ENCODE data around the gene SHE.

The SHE gene

DNA sequence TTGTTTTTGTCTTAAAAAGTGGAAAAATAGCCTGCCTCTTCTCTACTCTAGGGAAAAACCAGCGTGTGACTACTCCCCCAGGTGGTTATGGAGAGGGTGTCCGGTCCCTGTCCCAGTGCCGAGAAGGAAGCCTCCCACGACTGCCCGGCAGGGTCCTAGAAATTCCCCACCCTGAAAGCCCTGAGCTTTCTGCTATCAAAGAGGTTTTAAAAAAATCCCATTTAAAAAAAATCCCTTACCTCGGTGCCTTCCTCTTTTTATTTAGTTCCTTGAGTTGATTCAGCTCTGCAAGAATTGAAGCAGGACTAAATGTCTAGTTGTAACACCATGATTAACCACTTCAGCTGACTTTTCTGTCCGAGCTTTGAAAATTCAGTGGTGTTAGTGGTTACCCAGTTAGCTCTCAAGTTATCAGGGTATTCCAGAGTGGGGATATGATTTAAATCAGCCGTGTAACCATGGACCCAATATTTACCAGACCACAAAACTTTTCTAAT, 35.2 kb downstream of the SHE start:
- Histone ChIP-seq H3K4me2 (ENCODE audit: low read depth, low read length) (no peak overlapping the region), H3K27ac (ENCODE audit: low read length) (no peak overlapping the region), H3K9me2 (replicated peaks; ENCODE audit: insufficient read depth, low read length) (no peaks in the 10 kb centered on the region), H3K36me3 (replicated peaks; ENCODE audit: insufficient read depth, low read length) (no peaks in the 10 kb centered on the region; the same call in 1 of the 2 replicates), H3K27me3 (replicated peaks; ENCODE audit: insufficient read depth, low read length) (no peaks in the 10 kb centered on the region), H3K4me1 (ENCODE audit: low read length) (peaks cover 8% of the 10 kb centered on the region; the same call in 1 of the 2 replicates), H3K4me3 (ENCODE audit: low read length) (no peak overlapping the region), H3K79me2 (ENCODE audit: low read length) (no peaks in the 10 kb centered on the region), H3K9me3 (replicated peaks; ENCODE audit: insufficient read depth, low read length) (no peaks in the 10 kb centered on the region), H2AFZ (ENCODE audit: low read length) (no peak overlapping the region), H3F3A (ENCODE audit: insufficient read depth, low read length) (peaks cover 35% of the 10 kb centered on the region), H4K20me1 (ENCODE audit: insufficient read depth, low read length) (no peaks in the 10 kb centered on the region), H3K9ac (ENCODE audit: low read length) (no peak overlapping the region)
- no peak for DNase-seq
- no peak for TF ChIP-seq EZH2 (optimal IDR thresholded peaks at IDR 0.05; ENCODE audit: low read depth, low read length)
- TF ChIP-seq CTCF (IDR thresholded peaks at IDR 0.05; ENCODE audit: low read length): no peak
- TF ChIP-seq EZH2phosphoT487 (IDR thresholded peaks at IDR 0.05; ENCODE audit: low read length): no peak

- DNase-seq: peak; percentile 25
- Histone ChIP-seq H4K20me1 (ENCODE audit: insufficient read depth, low read length) (no peaks in the 10 kb centered on the region), H3K4me3 (ENCODE audit: low read length) (no peak overlapping the region), H3K79me2 (ENCODE audit: low read length) (no peaks in the 10 kb centered on the region), H3K4me2 (ENCODE audit: low read depth, low read length) (no peak overlapping the region), H3K27ac (ENCODE audit: low read length) (no peak overlapping the region), H3F3A (ENCODE audit: insufficient read depth, low read length) (peaks cover 30% of the 10 kb centered on the region), H2AFZ (ENCODE audit: low read length) (no peak overlapping the region), H3K36me3 (replicated peaks; ENCODE audit: insufficient read depth, low read length) (no peaks in the 10 kb centered on the region; the same call in 1 of the 2 replicates), H3K27me3 (replicated peaks; ENCODE audit: insufficient read depth, low read length) (no peaks in the 10 kb centered on the region), H3K9ac (ENCODE audit: low read length) (no peak overlapping the region), H3K9me2 (replicated peaks; ENCODE audit: insufficient read depth, low read length) (no peaks in the 10 kb centered on the region), H3K9me3 (replicated peaks; ENCODE audit: insufficient read depth, low read length) (no peaks in the 10 kb centered on the region), H3K4me1 (ENCODE audit: low read length) (peaks cover 8% of the 10 kb centered on the region; the same call in 1 of the 2 replicates)
- TF ChIP-seq EZH2 (optimal IDR thresholded peaks at IDR 0.05; ENCODE audit: low read depth, low read length): no peak
- TF ChIP-seq CTCF (IDR thresholded peaks at IDR 0.05; ENCODE audit: low read length): no peak
- no peak for TF ChIP-seq EZH2phosphoT487 (IDR thresholded peaks at IDR 0.05; ENCODE audit: low read length)
Measured at GRCh38 chr1:154466206-154466605, 36.0 kb downstream of the SHE start.

- Histone ChIP-seq H3K4me1 (ENCODE audit: low read length) (peaks cover 8% of the 10 kb centered on the region; the same call in 1 of the 2 replicates), H2AFZ (ENCODE audit: low read length) (no peak overlapping the region), H3K4me3 (ENCODE audit: low read length) (no peak overlapping the region), H3K9ac (ENCODE audit: low read length) (no peak overlapping the region), H3K9me2 (replicated peaks; ENCODE audit: insufficient read depth, low read length) (no peaks in the 10 kb centered on the region), H3K27me3 (replicated peaks; ENCODE audit: insufficient read depth, low read length) (no peaks in the 10 kb centered on the region), H3F3A (ENCODE audit: insufficient read depth, low read length) (peaks cover 26% of the 10 kb centered on the region; the same call in 1 of the 2 replicates), H3K79me2 (ENCODE audit: low read length) (no peaks in the 10 kb centered on the region), H3K36me3 (replicated peaks; ENCODE audit: insufficient read depth, low read length) (no peaks in the 10 kb centered on the region; the same call in 1 of the 2 replicates), H3K27ac (ENCODE audit: low read length) (no peak overlapping the region), H4K20me1 (ENCODE audit: insufficient read depth, low read length) (no peaks in the 10 kb centered on the region), H3K4me2 (ENCODE audit: low read depth, low read length) (no peak overlapping the region), H3K9me3 (replicated peaks; ENCODE audit: insufficient read depth, low read length) (no peaks in the 10 kb centered on the region)
- TF ChIP-seq CTCF (IDR thresholded peaks at IDR 0.05; ENCODE audit: low read length) (no peak), EZH2phosphoT487 (IDR thresholded peaks at IDR 0.05; ENCODE audit: low read length) (no peak), EZH2 (optimal IDR thresholded peaks at IDR 0.05; ENCODE audit: low read depth, low read length) (no peak)
- no peak for DNase-seq
Measured at GRCh38 chr1:154465621-154466195, 36.5 kb downstream of the SHE start.
